Uterus (tissue), 2 donors: ENCODE results near the gene ANKRD16.

Experiments
- POLR2A ChIP-seq, 2 donors: fragments of 450-650 bp; IDR thresholded peaks; one replicate each; pipeline ENCODE4 v1.6.1; 2016; ENCODE audit warnings: antibody characterized with exemption in 2 of 2, mild to moderate bottlenecking in 1 of 2, moderate library complexity in 1 of 2
- TF ChIP-seq, protein P1 (sequence below), 4 experiments: fragments of 200-600 bp in 2 of 4; fragments of 450-650 bp in 2 of 4; sonication (generic) in 2 of 4; IDR thresholded peaks; one replicate each; pipeline ENCODE4 v1.5.1; 2016 to 2019; ENCODE audit warnings: antibody characterized with exemption in 4 of 4, mild to moderate bottlenecking in 2 of 4, moderate library complexity in 1 of 4

DNA sequence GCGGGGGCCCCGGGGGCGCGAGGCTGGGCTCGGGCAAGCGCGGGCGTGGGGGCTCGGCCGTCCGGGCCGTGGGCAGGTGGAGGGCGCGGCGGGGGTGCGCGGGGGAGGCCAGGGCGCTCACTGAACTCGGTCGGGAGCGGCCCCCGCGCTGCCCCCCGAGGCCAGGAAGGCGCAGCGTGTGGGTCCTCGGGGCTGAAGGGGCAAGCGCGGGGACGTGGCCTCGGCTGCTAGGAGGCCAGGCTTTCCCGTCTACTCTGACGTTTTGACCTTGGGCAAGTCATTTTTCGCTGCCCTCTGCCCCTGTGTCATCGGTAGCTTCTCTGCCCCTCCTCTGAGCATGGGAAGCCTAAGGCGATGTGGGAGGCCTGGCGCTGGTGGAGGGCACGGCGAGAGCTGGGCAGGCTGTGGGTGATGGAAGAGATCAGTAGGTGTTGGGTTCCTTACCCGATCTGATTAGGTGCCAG, 791 bp upstream of the ANKRD16 start:
- TF ChIP-seq, protein P1, sequence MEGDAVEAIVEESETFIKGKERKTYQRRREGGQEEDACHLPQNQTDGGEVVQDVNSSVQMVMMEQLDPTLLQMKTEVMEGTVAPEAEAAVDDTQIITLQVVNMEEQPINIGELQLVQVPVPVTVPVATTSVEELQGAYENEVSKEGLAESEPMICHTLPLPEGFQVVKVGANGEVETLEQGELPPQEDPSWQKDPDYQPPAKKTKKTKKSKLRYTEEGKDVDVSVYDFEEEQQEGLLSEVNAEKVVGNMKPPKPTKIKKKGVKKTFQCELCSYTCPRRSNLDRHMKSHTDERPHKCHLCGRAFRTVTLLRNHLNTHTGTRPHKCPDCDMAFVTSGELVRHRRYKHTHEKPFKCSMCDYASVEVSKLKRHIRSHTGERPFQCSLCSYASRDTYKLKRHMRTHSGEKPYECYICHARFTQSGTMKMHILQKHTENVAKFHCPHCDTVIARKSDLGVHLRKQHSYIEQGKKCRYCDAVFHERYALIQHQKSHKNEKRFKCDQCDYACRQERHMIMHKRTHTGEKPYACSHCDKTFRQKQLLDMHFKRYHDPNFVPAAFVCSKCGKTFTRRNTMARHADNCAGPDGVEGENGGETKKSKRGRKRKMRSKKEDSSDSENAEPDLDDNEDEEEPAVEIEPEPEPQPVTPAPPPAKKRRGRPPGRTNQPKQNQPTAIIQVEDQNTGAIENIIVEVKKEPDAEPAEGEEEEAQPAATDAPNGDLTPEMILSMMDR (IDR thresholded peaks at IDR 0.05) = no peak
- TF ChIP-seq POLR2A (IDR thresholded peaks at IDR 0.05) = no peak
